GM21423 (cell line): ENCODE measurements around the gene GAPDHS.

Experiments
- ATAC-seq: cut with Tn5 transposase; IDR thresholded peaks from one replicate; pipeline ENCODE4 v1.9.1; 2021; ENCODE audit warnings: mild to moderate bottlenecking, moderate library complexity; ENCODE audit not compliant: unreplicated experiment

GAPDHS gene

DNA sequence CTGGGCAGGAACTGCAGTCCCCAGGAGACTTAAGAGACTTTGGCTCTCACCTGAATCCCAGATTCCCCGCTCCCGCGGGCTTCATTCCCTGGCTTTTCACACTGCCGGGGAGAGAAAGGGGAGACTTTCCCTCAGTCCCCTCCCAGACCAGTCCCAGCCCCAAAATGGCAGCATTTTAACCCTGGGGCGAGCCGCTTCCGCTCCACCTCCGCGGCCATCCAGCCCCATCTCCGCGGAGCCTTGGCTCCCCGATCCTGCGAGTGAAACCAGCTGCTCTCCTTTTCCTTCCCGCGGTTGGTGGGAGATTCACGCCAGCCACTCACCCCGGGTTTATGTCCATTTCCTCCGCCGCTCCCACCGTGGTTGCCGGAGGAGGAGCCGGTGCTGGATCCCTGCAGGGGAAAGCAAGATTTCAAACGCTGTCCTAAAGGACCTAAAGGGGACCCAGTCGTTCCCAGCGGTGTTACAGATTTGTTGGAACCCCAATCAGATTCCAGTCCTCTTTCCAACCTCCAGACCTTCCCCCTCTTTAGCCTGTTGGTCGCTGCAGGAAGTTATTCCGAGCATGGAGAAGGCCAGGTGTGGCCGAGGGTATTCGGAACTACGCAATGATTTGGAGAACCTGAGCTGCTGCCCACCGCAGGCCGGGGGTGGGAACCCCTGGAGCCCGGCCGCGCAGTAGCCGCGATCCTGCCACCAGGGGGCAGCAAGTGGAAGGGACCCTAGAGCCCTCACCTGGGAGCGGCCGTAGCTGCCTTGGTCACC, 23.2 kb upstream of the GAPDHS start:
- no peak for ATAC-seq

DNA sequence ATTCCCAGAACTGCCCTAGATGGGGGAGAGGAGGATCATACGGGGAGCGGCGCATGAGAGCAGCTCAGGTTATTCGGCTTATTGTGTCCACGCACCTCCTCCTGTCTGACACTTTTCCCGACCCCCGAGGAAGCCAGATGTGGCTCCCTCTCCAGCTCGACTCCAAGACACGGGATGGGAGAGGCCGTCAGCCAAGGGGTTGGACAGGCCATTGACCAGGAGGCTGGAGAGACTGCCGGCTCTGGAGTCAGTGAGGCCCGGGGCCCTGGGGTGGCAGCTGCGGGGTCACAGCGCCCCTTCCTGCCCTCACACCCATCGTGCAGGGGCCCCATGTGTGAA, 22.7 kb upstream of the GAPDHS start:
- ATAC-seq = no peak

DNA sequence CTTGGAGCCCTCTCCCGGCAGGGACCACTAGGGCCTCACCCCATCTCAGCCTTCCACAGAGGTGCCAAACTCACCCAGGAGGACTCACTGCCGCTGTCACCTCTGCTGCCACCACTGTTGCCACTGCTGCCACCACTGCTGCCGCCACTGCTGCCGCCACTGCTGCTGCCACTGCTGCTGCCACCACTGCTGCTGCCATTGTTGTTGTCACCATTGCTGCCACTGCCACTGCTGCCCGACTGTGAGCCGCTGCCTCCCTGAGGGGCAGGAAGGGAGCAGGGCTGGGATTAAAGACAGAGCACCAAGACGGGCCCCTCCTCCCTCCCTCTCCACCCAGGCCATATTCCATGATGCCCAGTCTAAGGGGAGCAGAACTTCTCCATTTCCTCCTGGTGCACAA, 21.9 kb upstream of the GAPDHS start:
- no peak for ATAC-seq

DNA sequence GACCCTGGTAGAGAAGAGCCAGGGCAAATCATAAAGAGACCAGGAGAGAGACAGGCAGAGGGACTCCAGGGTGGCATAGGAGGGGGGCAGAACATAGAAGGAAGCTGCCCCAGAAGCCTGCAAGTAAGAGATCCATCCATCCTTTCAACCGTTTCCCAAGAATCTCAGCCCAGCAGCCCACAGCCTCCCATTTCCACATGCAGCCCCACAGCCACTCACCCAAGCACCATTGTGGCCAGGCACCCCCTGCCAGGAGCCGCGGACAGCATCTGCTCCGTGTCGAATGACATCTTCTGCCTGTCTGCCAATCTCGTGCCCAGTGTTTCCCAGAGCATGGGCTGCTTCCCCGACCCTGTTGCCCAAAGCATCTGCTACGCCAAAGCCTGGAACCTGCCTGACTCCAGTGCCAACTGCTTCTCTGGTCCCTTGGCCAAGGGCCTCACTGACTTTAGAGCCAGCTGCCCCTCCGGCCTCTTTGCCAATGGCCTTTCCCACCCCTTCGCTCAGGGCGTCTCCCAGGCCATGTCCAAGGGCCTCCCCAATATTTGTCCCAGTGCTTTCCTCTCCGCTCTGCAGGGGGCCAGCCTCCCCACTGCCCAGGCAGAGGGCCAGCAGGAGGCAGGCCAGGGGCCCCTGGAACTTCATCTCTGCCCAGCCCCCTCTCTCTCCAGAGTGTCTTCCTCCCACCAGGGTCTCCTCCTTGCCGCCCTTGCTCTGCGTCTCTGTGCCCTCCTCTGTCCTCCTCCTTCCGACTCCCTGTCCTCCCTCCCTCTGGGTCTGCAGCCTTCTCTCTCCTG, 20.2 kb upstream of the GAPDHS start:
- ATAC-seq = no peak

DNA sequence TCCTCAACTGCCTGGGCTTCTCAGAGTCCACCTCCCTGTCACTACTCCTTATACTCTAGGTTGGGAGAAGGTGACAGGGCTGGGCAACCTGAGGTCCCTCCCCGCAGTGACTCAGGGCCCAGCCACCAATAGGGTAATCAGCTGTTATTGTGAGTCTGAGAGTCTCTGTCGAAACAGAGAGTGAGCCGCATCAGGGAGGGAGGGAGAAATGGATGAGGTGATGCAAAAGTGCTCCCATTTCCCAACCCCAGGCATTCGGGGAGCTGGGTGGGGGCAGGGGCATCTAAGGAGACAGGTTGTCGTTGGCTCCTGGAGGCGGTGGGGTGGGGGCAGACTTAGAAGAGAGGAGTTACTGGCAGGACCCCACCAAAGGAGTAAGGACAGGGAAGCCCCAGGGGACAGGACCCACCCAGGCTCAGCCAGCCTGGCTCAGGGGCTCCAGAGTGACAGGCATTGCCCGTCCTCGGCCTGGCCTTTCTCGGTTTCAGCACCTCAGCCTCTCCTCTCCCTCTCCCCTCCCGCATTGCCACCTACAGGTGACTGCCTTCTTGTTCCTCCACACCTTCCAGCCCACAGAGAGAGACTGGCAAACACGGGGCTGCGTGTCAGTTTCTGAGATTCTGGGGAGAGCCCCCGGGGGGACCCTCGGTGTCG, 19.5 kb upstream of the GAPDHS start, which contains the start of gene DMKN:
DMKN (minus strand) TSS at position 22 of the 654 bp plus-strand sequence. CDS start 174 bp downstream, outside the sequence.
- ATAC-seq = no peak

DNA sequence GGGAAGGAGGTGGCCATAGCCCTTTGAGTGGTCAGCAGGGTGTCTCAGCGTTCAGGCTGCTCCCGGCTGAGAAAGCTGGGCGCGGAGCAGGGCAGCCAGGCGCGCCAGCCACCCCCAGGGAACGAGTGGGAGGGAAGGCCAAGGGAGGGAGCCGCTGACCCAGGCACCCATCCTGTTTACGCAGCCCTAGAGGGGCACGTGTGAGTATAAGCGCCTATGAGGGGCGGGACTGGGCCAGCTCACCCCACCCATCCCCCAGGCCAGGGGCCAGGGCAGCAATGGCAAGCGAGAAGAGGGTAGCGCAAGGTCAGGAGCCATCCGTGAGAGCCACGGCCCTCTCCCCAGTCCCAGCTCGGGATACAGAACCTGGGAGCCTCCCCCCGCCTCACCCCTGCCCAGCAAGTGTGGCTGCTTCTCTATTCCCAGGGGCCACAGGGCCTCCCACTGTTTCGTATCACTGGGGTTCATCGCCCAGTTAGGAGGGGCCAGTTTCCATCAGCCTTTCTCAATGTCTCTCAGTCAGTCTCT, 18.9 kb upstream of the GAPDHS start:
- ATAC-seq = no peak

DNA sequence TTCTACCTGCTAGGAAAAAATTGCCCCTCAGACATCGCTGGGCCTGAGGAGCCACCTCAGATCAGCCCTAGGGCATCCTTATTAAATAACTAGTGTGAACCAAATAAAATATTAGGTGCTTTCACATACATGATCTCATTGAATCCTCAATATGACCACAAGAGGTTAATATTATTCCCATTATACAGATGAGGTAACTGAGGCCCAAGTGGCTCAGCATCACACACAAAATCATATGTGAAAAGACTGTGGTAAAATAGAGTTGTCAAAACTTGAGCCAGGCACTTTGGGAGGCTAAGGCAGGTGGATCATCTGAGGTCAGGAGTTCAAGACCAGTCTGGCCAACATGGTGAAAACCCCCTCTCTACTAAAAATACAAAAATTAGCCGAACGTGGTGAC, 16.9 kb upstream of the GAPDHS start:
- ATAC-seq = no peak

DNA sequence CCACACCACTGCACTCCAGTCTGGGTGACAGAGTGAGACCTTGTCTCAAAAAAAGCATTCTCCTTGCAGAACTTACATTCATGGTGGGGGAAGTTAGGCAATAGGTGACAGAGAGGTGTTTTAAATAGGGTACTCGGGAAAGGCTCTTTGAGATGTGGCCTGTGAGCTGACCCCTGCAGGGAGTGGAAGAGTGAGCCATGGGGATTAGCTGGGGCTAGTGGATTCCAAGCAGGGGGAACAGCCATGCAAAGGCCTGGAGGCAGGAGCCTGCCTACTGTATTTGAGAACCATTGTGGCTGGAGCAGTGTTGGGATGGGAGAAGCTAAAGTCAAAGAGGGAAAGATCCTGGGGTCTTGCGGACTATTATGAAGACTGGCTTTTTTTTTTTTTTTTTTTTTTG, 15.9 kb upstream of the GAPDHS start:
- no peak for ATAC-seq

DNA sequence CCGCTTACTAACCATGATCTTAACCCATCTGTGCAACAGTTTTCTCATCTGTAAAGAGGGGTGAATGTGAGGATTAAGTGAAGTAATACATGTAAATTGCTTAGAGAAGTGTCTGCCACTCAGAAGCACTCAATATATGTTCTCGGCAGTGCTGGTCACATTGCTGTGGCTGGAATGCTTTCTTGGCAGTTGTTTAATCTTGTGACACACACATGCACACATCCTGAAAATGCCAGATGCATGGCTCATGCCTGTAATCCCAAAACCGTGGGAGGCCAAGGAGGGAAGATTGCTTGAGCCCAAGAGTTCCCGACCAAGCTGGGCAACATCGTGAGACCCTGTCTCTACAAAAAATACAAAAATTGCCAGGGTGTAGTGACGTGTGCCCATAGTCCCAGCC, 14.9 kb upstream of the GAPDHS start:
- no peak for ATAC-seq

DNA sequence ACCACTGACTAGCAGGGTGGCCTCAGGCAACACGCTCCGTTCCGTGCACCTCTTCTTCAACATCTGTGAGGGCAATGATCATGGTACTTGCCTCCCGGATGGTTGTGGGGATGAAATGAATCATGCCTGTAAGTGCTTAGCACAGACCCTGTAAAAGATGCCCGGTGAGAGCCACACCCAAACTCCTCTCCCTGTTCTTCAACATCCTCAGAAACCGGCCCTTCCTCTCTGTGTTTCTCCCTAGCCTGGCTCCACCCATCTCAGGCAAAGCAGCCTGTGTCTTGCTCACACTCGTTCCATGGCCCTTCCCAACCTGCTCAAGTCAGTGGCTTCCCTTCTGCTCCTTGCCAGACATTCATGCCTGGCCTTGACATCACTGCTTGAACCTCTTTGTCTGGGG, 14.0 kb upstream of the GAPDHS start:
- ATAC-seq = no peak

DNA sequence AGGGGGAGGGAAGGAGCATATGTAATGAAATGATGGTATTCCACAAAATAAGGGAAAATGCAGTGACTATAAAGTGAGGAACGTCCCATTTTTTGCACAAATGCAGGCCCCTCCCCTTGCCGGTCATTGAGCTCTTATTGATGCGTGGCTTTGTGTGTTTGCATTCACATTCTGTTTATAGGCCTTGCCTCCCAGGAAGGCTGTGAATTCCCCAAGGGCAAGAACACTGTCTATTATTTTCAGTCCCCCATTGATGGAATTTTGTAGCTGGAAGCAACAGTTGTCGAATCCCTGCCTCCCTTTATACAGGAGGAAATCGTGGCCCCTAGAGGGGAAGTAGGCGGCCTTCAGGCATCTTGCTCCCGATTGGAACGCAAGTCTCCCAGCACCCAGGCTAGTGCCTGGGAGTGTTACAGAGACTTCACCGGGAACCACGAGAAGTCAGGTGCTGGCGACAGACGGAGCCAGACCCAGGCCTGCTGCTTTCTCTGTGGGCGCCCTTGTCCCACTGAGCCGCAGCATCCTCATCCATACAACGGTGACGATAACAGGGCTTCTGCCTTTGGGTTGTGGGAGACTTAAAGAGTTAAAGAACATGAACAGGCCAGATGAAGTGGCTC, 12.0 kb upstream of the GAPDHS start:
- no peak for ATAC-seq

DNA sequence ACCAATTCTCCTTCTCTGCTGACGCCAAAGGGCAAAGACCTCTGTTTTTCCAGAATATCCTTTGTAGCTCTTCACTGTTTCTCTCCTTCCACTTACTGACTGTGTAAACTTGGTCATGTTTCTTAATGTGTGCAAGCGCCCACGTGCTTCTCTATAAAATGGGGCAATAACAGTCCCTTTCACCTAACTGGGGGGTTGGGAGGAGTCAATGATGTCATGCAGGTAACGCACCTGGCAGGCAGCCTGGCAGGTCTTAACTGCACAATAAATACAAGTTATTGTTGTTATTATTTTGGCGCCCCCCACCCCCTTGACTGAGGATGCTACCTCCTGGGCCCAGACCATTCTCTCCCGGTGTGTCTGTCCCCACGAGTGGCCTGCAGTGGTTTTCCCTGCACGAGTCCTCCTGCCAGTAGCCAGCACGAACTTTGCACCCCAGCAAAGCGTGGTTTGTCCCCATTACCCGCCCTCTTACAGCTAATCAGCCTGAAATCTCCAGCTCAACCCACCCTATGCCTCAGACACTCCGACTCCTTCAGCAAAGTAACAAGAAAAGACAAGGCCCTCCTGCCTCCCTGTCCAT, 10.4 kb upstream of the GAPDHS start:
- no peak for ATAC-seq

DNA sequence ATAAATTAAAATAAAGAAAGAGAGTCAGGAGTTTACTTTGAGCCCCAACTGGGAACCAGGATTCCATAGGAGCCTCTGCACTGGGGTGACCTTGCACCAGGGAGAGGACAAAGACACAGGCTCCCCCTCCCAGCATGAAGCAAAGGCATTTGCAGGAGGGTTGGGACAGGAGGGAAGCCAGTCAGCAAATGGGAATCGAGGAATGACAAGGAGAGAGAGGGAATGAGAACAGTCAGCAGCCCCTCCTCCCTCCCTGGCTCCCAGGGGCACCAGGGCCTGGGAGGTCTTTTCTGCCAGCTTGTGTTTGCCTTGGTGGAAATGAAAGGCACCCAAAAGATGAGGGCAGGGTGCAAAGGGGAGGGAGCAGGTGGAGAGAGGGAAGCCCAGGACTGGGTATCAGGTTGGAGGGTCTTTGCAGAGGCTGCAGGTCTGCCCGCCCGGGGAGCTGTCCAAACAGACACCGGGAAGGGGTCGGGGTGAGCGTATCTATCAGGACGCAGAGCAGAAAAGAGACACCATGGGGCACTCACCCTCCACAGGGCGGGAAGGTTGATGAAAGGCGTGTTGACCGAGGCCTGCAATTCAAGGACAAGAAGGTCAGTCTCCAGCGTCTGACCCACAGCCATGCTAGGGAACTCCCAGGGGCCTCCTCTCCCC, 8.9 kb upstream of the GAPDHS start:
- no peak for ATAC-seq

DNA sequence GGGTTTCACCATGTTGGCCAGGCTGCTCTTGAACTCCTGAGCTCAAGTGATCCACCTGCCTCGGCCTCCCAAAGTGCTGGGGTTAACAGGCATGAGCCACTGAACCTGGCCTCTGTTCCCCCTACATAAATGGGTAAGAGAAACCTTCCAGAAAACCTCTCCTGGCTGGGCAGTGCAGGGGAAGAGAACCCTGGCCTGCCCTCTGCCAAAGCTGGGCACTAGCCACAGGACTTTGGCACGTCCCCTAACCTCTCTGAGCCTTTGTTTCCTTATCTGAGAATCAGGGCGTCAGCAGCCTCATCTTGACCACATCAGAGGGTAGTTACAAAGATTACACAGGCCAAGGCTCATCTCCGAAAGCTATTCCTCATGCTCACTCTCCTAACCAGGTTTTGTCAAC, 7.4 kb upstream of the GAPDHS start:
- no peak for ATAC-seq

DNA sequence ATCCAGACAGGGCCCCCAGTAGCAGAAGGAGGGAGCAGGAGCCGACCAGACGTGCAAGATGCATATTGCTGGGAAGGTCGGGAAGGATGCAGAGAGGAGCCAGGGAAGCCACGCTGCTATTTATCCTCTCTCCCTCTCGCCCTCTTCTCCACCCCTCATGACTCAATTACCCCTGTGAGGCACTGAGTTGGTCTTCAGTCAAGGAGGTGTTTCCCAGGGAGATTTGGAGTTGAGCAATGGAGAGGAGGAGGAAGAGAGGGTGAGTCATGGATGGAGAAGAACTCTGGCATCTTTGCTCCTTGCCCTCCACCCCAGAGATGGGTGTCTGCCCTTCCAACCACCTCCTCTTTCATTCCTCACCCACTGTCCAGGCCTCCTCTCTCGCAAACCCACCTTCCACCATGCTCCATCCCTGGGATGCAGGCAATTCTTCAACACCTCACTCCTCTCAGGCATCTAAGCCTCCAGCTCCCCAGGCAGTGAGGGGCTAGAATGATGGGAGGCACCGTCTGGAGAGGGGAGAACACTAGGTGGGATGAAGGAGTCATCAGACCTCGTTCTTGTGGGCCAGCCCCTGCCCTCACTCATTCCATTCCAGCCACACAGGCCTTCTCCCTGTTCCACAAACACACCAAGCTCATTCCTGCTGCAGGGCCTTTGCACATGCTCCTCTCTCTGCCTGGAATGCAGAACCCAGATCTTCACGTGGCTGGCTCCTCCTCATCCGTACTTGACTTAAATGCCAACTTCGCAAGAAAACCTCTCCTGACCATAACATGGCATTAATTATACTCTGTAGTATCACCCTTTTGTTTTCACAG, 4.8 kb upstream of the GAPDHS start, which contains the start of gene SBSN:
SBSN (minus strand) TSS at position 94 of the 821 bp plus-strand sequence; CDS start at position 64, 30 bp downstream.
- no peak for ATAC-seq

DNA sequence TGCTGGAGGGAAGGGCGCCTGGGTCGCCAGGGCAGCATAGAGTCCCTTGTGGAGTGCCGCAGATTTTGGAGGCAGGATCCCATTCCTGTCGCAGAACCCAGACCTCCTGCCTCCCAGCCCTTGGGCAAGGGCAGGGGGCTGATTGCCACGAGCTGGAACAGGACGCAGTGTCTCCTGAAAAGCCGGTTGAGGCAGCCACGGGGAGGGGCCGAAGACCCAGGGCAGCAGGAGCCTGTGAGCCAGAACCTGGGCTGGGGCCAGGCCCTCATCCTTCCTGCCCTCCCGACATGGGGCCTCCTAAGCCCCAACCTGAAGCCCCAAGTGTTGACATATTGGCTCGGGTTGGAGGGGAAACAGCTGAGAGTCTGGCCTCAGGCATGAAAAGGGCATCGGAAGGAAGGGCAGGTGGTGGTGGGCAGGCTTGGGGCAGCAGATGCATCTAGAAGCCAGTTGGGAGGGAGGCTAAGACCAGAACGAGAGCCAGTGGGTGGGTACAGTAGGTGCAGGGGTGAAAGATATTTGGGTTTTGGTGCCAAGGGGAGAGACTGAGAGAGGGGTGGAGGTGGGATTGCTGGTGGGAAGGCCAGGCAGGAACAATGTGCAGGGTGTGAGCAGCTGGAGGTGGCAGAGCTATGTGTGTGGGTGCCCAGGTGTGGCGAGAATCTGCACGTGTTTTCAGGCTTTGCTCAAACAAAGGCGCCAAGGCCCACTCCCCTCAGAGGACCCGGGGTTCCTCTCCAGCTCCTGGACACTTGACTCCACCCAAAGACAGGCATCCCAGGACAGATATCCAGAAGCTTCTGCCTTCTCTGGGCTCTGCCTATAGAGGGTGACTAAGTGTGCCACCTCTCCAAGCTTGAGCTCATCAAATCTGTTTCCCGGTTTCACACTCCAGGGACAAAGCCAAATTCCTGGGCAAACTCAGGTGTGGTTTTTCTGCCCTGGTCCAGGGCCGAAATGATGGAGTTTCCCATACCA, 3.7 kb upstream of the GAPDHS start:
- no peak for ATAC-seq

DNA sequence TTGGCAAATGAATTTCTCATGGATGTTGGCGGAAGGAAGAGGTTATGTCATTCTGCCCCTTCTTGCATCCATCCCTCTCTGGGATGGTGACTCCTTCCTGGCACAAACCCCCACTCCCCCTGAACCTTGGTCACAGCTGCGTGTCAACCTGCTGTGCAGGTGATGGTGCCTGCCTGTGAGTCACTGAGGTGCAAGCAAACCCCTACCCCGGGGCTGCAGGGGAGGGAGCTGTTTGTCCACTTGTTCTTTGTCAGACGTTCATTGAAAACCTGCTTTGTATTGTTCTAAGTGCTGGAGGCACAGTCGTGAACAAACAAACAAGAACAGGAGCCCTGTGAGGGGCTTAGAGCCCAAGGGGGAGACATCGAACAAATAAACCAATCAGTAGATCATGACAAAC, 2.0 kb upstream of the GAPDHS start:
- no peak for ATAC-seq

DNA sequence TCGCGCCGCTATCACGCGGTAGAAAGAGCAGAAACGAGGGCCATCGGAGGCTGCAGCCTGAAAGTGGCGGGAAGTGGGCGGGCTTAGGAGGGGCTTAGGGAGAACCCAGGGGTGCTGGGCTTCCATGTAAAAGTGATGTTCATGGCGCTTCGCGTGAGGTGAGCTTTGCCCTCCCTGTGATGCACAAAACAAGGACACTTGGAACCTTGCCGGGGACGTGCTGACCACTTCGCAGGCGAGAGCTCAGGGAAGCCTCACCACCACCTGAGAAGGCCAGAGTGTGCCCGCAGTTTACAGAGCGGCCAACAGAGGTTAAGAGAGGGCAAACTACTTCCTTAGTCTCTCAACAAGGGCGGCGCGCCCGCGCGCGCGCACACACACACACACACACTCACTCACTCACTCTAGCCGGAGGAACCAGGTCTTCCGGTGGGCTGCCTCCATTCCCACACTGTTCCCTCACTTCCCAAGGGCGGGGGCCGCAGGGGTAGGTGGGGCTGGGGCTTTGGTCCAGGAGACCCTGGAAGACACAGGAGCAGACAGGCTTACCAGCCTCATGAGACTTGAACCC, 651 bp downstream of the GAPDHS start:
- ATAC-seq = no peak
